K562 (cell line): ENCODE data around the gene FMNL1. TPM values are rescaled to one million over a fixed set of nuclear protein-coding genes. Genes with fewer than 3 reads are reported as not detected.
A peak's percentile ranks its signal among the peaks of the same experiment; 100 is the strongest.

ENCODE experiments used
- ATAC-seq: fragments of 200-7000 bp; cut with Tn5 transposase; 3 replicates; pipeline ENCODE4 v1.9.1; 2020; ENCODE audit warnings: moderate library complexity
- BruUV-seq: library from RNA; stranded (reverse); fragments of 400-500 nt; replicated peaks from 2 replicates; lab custom pipeline; 2021; lab: Mats Ljungman, UMichigan
- CTCF ChIA-PET: fragments of 300-600 bp; formaldehyde crosslinking; extraction: SDS; loops from one replicate; lab custom pipeline; 2021; ENCODE audit warnings: low intra/inter-chr PET ratio; lab: Yijun Ruan, JAX
- POLR2A ChIA-PET: fragments of 300-600, 350-650 bp; sonication (Branson Sonifier 250); formaldehyde crosslinking; extraction: SDS; loops from one replicate; lab custom pipeline; 2021; ENCODE audit warnings: antibody characterized with exemption, inconsistent platforms; lab: Yijun Ruan, JAX
- DNase-seq, 4 experiments: peaks; one replicate each; pipeline versions ENCODE4 v3.0.0 to v3.0.0-alpha.2; 2011 to 2018; ENCODE audit warnings: low spot score in 3 of 4, mixed read lengths in 3 of 4; ENCODE audit errors: extremely low read depth in 1 of 4
- FAIRE-seq: peaks from 2 replicates; lab custom pipeline; 2011; peaks lifted over from hg19 to GRCh38; lab: Jason Lieb, UNC
- H2AFZ ChIP-seq: 2 replicates; pipeline ENCODE4 v1.6.0; 2011; ENCODE audit warnings: low read depth, low read length, control low read depth, inconsistent platforms
- H3K27ac ChIP-seq: fragments of 200-600 bp; 3 replicates; pipeline ENCODE4 v1.8.0; 2011; ENCODE audit warnings: low read depth, mild to moderate bottlenecking, control low read depth, inconsistent platforms, low read length, moderate library complexity, mixed read lengths; ENCODE audit errors: extremely low read depth
- H3K27me3 ChIP-seq, 2 experiments: fragments of 300-600 bp in 1 of 2; 2 replicates in 1 of 2; 3 replicates in 1 of 2; pipeline versions ENCODE4 v1.6.0 to v1.8.0; 2011; ENCODE audit warnings: inconsistent platforms in 2 of 2, low read length in 2 of 2, mild to moderate bottlenecking in 1 of 2, mixed read lengths in 1 of 2, moderate library complexity in 1 of 2; ENCODE audit not compliant: control insufficient read depth in 2 of 2, insufficient read depth in 2 of 2
- H3K36me3 ChIP-seq: fragments of 300-600 bp; 3 replicates; pipeline ENCODE4 v1.8.0; 2011; ENCODE audit warnings: mild to moderate bottlenecking, low read length, inconsistent platforms; ENCODE audit not compliant: control insufficient read depth, insufficient read depth
- H3K4me1 ChIP-seq, 2 experiments: fragments of 200-600 bp in 1 of 2; replicated peaks in 1 of 2; 2 replicates in 1 of 2; 3 replicates in 1 of 2; pipeline versions ENCODE4 v1.5.1 to v1.8.0; 2011; ENCODE audit warnings: inconsistent platforms in 2 of 2, low read length in 2 of 2, mild to moderate bottlenecking in 1 of 2, mixed read lengths in 1 of 2, moderate library complexity in 1 of 2; ENCODE audit not compliant: control insufficient read depth in 2 of 2, insufficient read depth in 2 of 2
- H3K4me2 ChIP-seq: 2 replicates; pipeline ENCODE4 v1.6.1; 2011; ENCODE audit warnings: low read length, control low read depth, inconsistent platforms, mixed read lengths; ENCODE audit not compliant: insufficient read depth
- H3K4me3 ChIP-seq: fragments of 200-600 bp; sonication (generic), shearing (Covaris generic); 2 replicates; pipeline ENCODE4 v1.5.1; 2016; ENCODE audit warnings: control low read depth, inconsistent platforms
- H3K79me2 ChIP-seq: fragments of 200-600 bp; 3 replicates; pipeline ENCODE4 v1.8.0; 2011; ENCODE audit warnings: low read length, inconsistent platforms; ENCODE audit not compliant: control insufficient read depth, insufficient read depth
- H3K9ac ChIP-seq, 2 experiments: 2 replicates each; pipeline versions ENCODE4 v1.6.0 to v1.6.1; 2011; ENCODE audit warnings: low read depth in 2 of 2, low read length in 2 of 2, control low read depth in 1 of 2, inconsistent platforms in 1 of 2, mild to moderate bottlenecking in 1 of 2, mixed read lengths in 1 of 2; ENCODE audit not compliant: insufficient read depth in 1 of 2
- H3K9me1 ChIP-seq: one replicate; pipeline ENCODE4 v1.6.0; 2011; ENCODE audit warnings: inconsistent platforms, mild to moderate bottlenecking, low read length, moderate library complexity; ENCODE audit not compliant: control insufficient read depth, insufficient read depth
- H3K9me3 ChIP-seq: replicated peaks from 2 replicates; pipeline ENCODE4 v1.5.1; 2011; ENCODE audit warnings: low read depth, low read length, inconsistent platforms; ENCODE audit not compliant: control insufficient read depth, insufficient read depth
- H4K20me1 ChIP-seq: replicated peaks from 2 replicates; pipeline ENCODE4 v1.6.1; 2011; ENCODE audit warnings: low read length, inconsistent platforms, mixed read lengths; ENCODE audit not compliant: control insufficient read depth, insufficient read depth
- BRD4 ChIP-seq: fragments of 200-600 bp; sonication (generic); IDR thresholded peaks from 2 replicates; pipeline ENCODE4 v1.6.1; 2017; ENCODE audit warnings: inconsistent platforms
- CBX1 ChIP-seq: sonication (generic); IDR thresholded peaks from 2 replicates; pipeline ENCODE4 v1.6.1; 2016; ENCODE audit warnings: antibody characterized with exemption, low read depth, mild to moderate bottlenecking
- EP300 ChIP-seq: IDR thresholded peaks from 2 replicates; pipeline ENCODE4 v1.6.1; 2012; ENCODE audit warnings: low read length, improper control_type of control experiment
- FOXP4 ChIP-seq: sonication (generic); formaldehyde crosslinking; IDR thresholded peaks from 2 replicates; pipeline ENCODE4 v1.8.0; 2022; ENCODE audit warnings: mild to moderate bottlenecking, missing genetic modification reagents, borderline replicate concordance
- GABPA ChIP-seq: fragments of 200-800 bp; sonication (Bioruptor generic); conservative IDR thresholded peaks from 2 replicates; pipeline ENCODE4 v1.6.1; 2016; ENCODE audit warnings: low read depth, missing genetic modification characterization, missing compliant biosample characterization
- GATAD2B ChIP-seq: fragments of 450-650 bp; IDR thresholded peaks from 2 replicates; pipeline ENCODE4 v1.6.1; 2017; ENCODE audit warnings: mild to moderate bottlenecking, borderline replicate concordance
- IRF2 ChIP-seq: sonication (generic); formaldehyde crosslinking; IDR thresholded peaks from 2 replicates; pipeline ENCODE4 v1.8.1; 2022; ENCODE audit warnings: mild to moderate bottlenecking, missing genetic modification reagents
- JUN ChIP-seq, 2 experiments: sonication (generic) in 1 of 2; formaldehyde crosslinking in 1 of 2; IDR thresholded peaks; 2 replicates each; pipeline versions ENCODE4 v1.6.1 to v1.8.0; 2012 to 2022; ENCODE audit warnings: borderline replicate concordance in 2 of 2, mild to moderate bottlenecking in 2 of 2, improper control_type of control experiment in 1 of 2, low read depth in 1 of 2, low read length in 1 of 2, missing genetic modification reagents in 1 of 2
- MITF ChIP-seq: IDR thresholded peaks from 2 replicates; pipeline ENCODE4 v1.6.1; 2014; ENCODE audit warnings: antibody characterized with exemption
- NELFE ChIP-seq: IDR thresholded peaks from 2 replicates; pipeline ENCODE4 v1.6.1; 2011; ENCODE audit warnings: mild to moderate bottlenecking; ENCODE audit not compliant: insufficient read depth, insufficient read length
- TCF7 ChIP-seq: sonication (generic); IDR thresholded peaks from 2 replicates; pipeline ENCODE4 v1.6.1; 2016; ENCODE audit warnings: antibody characterized with exemption, borderline replicate concordance
- THAP7 ChIP-seq: fragments of 250-450 bp; sonication (Bioruptor Pico); IDR thresholded peaks from 2 replicates; pipeline ENCODE4 v1.5.0; 2021
- XRCC3 ChIP-seq: fragments of 450-650 bp; IDR thresholded peaks from 2 replicates; pipeline ENCODE4 v1.6.1; 2017; ENCODE audit warnings: mild to moderate bottlenecking, moderate library complexity
- ZC3H4 ChIP-seq: sonication (generic); formaldehyde crosslinking; IDR thresholded peaks from 2 replicates; pipeline ENCODE4 v1.9.0; 2021; ENCODE audit warnings: missing genetic modification reagents, borderline replicate concordance
- WGBS: fragments of 100-300 bp; shearing (Covaris generic); methylation state at CpG from one replicate; pipeline ENCODE4 v1.1.6; 2016; ENCODE audit warnings: low coverage, mixed read lengths; ENCODE audit not compliant: insufficient coverage; ENCODE audit errors: missing lambda C conversion rate; 5-methylcytosine and 5-hydroxymethylcytosine counted together
- in situ Hi-C: fragments of 300-500 bp; cut with MboI; formaldehyde crosslinking; loops from 4 replicates; pipeline ENCODE4 v1.15.0; 2018; ENCODE audit warnings: inconsistent platforms, mixed read lengths
- intact Hi-C: fragments of 100-400 bp; cut with micrococcal nuclease; formaldehyde crosslinking; loops from 2 replicates; pipeline ENCODE4 v1.14.2; 2022
- polyA plus RNA-seq, 8 experiments: library from polyadenylated mRNA; depleted of rRNA in 4 of 8; stranded (reverse) in 5 of 8; unstranded in 3 of 8; fragments of >200 nt; fragmentation: Nextera tagmentation in 2 of 8; fragmentation: Illumina TruSeq in 1 of 8; extraction: Ambion mirVana in 2 of 8; extraction: Trizol in 1 of 8; gene quantifications; 2 replicates each; pipeline versions ENCODE4 v1.2.1 to v1.2.3, GENCODE V29; 2011 to 2014; ENCODE audit warnings: inconsistent platforms in 1 of 8, missing spikeins in 1 of 8
- total RNA-seq, 7 experiments: library from RNA; depleted of rRNA in 6 of 7; stranded (reverse); fragments of >200 nt in 6 of 7; fragmentation: Illumina TruSeq in 2 of 7; extraction: Trizol in 2 of 7; gene quantifications; 2 replicates each; pipeline versions ENCODE4 v1.2.1 to v1.2.3, GENCODE V29; 2011 to 2021; ENCODE audit warnings: low replicate concordance in 1 of 7

FMNL1 gene
- total and polyA plus RNA-seq, 9 of the 15 experiments (the other 6 are each of a cell fraction or from before 2014, with no cell fraction given) = 0.70 to 36.6 (median 7.7) TPM

- TF ChIP-seq GABPA (tag) (peak; percentile 65), CBX1 (no peak), THAP7 (CRISPR knock-in tag) (no peak), GATAD2B (0 out of 2 replicates have a peak, but pooled peaks have one; percentile 48)
Observed at GRCh38 chr17:45228763-45229539, 7.3 kb downstream of the FMNL1 start (continued).

- no peak for DNase-seq
- Histone ChIP-seq H3K9ac (peak overlapping the region; percentile 57 to 77; a peak in 3 of 4 replicates), H3K27me3 (no peaks in the 10 kb centered on the region), H4K20me1 (no peaks in the 10 kb centered on the region), H3K27ac (peak overlapping the region; percentile 90), H3K4me1 (peaks cover 54 to 72% of the 10 kb centered on the region in 2 experiments), H2AFZ (no peak overlapping the region), H3K9me1 (no peaks in the 10 kb centered on the region), H3K36me3 (no peaks in the 10 kb centered on the region), H3K9me3 (no peaks in the 10 kb centered on the region), H3K79me2 (peaks cover 48% of the 10 kb centered on the region), H3K4me2 (peak overlapping the region; percentile 68), H3K4me3 (no peak overlapping the region)
- BruUV-seq = no TSS peak
- POLR2A ChIA-PET = interaction anchor here (0.6 to 9.0 kb wide), 8 partner anchors 11 to 160 kb away, joined by 3 to 92 read pairs (median 4); partner anchors contain the start of gene HEXIM1
- CTCF ChIA-PET = interaction anchor here (0.5 kb wide), 1 partner anchor 12 kb away, joined by 4 read pairs; no protein-coding TSS in a partner anchor
- 56% methylated on average over 12 of the region's 16 CpGs for WGBS
- FAIRE-seq = no peak
- intact Hi-C loops (no loop called here), in situ Hi-C loops (no loop called here)
- ATAC-seq = no peak
- no peak for TF ChIP-seq MITF
- no peak for TF ChIP-seq FOXP4 (CRISPR knock-in tag)
- no peak for TF ChIP-seq EP300
- TF ChIP-seq TCF7 = no peak
- TF ChIP-seq XRCC3 = no peak
- peak; percentile 36; the same call in 1 of the 2 replicates for TF ChIP-seq IRF2 (CRISPR knock-in tag)
- TF ChIP-seq BRD4 = no peak
- no peak for TF ChIP-seq NELFE
- TF ChIP-seq ZC3H4 (CRISPR knock-in tag) = 0 out of 2 replicates have a peak, but pooled peaks have one; percentile 25
- no peak for TF ChIP-seq JUN (IDR thresholded peaks at IDR 0.05; ENCODE audit: borderline replicate concordance, low read depth, low read length)
- no peak for TF ChIP-seq JUN (CRISPR knock-in tag; IDR thresholded peaks at IDR 0.05; ENCODE audit: borderline replicate concordance)
Observed at GRCh38 chr17:45229681-45230409, 8.2 kb downstream of the FMNL1 start.
